GM18505 (cell line): ENCODE results near the gene CPNE4.
"Not testable (repeated sequence)": the region's sequence is repeated elsewhere in the genome, so short reads cannot be mapped to it uniquely, and the experiment has no call there.

ENCODE experiments used
- ATAC-seq: cut with Tn5 transposase; IDR thresholded peaks from one replicate; pipeline ENCODE4 v1.9.1; 2021; ENCODE audit not compliant: unreplicated experiment
- POLR2A ChIP-seq: IDR thresholded peaks from 4 replicates; pipeline ENCODE4 v1.6.1; 2011; ENCODE audit warnings: borderline replicate concordance; ENCODE audit not compliant: insufficient read depth, insufficient read length; ENCODE audit errors: extremely low read depth

Gene CPNE4

GRCh38 chr3:132034486-132035464 is at the start of gene CPNE4:
Gene CPNE4 (minus strand): TSS chr3:132035014.
- ATAC-seq, result peak; percentile 93
- TF ChIP-seq POLR2A, result no peak

- ATAC-seq, result no peak
- no peak for TF ChIP-seq POLR2A
Measured at GRCh38 chr3:132083583-132084279, 48.9 kb upstream of the CPNE4 start.

- TF ChIP-seq POLR2A, result no peak
- ATAC-seq, result no peak
Measured at GRCh38 chr3:132083159-132083558, 48.3 kb upstream of the CPNE4 start.

- no peak for ATAC-seq
- TF ChIP-seq POLR2A, result no peak
Measured at GRCh38 chr3:132079147-132079546, 44.3 kb upstream of the CPNE4 start.

- no peak for TF ChIP-seq POLR2A
- ATAC-seq, result no peak
Measured at GRCh38 chr3:132073771-132074170, 39.0 kb upstream of the CPNE4 start.

- TF ChIP-seq POLR2A, result no peak
- ATAC-seq, result no peak
Measured at GRCh38 chr3:132071043-132071442, 36.2 kb upstream of the CPNE4 start.

- no peak for ATAC-seq
- no peak for TF ChIP-seq POLR2A
Measured at GRCh38 chr3:132064114-132064513, 29.3 kb upstream of the CPNE4 start.

- TF ChIP-seq POLR2A, result no peak
- no peak for ATAC-seq
Measured at GRCh38 chr3:132062535-132062934, 27.7 kb upstream of the CPNE4 start.

GRCh38 chr3:132055872-132056271 is 21.1 kb upstream of the CPNE4 start:
- no peak for TF ChIP-seq POLR2A
- no peak for ATAC-seq

GRCh38 chr3:132047209-132047608 is 12.4 kb upstream of the CPNE4 start:
- TF ChIP-seq POLR2A, result no peak
- no peak for ATAC-seq

GRCh38 chr3:132044874-132045273 is 10.1 kb upstream of the CPNE4 start:
- not testable (repeated sequence) for ATAC-seq

- ATAC-seq, result no peak
Measured at GRCh38 chr3:132042681-132043080, 7.9 kb upstream of the CPNE4 start.

GRCh38 chr3:132038198-132038825 is 3.5 kb upstream of the CPNE4 start:
- no peak for TF ChIP-seq POLR2A
- no peak for ATAC-seq

More at GRCh38 chr3:132042681-132043080, 7.9 kb upstream of the CPNE4 start:
- TF ChIP-seq POLR2A, result no peak
